GM18502 (cell line): ENCODE results near the gene IFNGR2.

Experiments used
- ATAC-seq: cut with Tn5 transposase; IDR thresholded peaks from one replicate; pipeline ENCODE4 v1.9.1; 2021; ENCODE audit warnings: mild to moderate bottlenecking; ENCODE audit not compliant: unreplicated experiment, poor library complexity

Gene IFNGR2

DNA sequence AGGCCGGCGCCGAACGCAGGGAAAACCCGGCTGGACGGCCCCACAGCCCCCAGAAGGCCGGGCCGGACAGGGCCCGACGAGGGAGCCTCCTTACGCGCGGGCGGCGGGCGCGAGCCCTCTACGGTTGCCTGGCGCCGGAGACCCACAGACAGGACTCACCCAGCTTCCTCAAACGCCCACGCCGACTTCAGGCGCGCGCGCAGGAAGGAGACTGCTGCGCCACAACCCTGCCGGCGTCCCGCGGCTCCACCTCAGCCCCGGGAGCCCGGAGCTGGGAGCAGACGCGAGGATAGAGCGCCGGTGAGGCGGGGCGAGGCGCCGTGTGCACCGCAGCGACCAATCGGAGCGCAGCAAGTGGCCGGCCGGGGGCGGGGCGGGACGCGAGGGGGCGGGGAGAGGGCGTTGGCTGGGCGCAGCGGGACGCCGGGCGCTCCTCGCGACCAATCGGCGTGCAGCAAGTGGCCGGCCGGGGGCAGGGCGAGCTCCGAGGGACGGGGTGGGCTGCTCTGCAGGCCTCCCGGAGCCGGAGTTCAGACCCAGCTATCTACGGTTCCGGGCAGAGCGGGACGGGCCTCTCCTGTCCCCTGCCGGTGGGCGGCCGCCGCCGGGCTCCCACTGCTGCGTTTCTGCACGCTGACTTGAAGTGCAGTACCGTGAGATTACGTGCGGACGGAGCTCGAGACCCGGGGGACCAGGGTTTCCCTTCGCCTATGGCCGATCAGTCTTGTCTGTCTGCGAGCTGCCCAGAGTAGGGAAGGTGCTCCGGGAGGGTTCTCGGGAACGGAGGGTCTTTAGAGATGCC, 76.7 kb downstream of the IFNGR2 start, which contains the start of gene TMEM50B:
Gene TMEM50B, minus strand, starts transcription at position 296 of the 802 bp plus-strand sequence. CDS start 11,089 bp downstream, outside the sequence.
- ATAC-seq: peak; percentile 91

DNA sequence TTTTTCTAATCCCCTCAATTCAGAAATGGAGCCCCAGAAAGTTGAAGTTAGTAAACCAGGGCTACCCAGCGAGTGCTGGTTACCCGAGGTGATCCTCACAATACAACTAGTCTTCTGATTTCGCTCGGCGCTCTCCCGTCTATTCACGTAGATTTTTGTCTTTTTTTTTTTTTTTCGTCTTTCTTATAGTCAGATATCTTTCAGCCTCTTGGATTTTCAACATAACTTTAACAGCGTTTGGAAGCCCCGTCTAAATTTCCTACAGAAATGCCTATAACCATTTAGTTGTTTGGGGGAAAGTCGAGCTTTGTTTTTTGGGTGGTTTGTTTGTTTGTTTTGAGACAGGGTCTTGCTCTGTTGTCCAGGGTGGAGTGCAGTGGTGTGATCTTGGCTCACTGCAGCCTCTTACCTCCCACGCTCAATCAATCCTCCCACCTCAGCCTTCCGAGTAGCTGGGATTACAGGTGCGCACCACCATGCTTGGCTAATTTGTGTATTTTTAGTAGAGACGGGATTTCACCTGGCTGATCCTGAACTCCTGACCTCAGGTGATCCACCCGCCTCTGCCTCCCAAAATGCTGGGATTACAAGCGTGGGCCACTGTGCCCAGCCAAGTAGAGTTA, 77.4 kb downstream of the IFNGR2 start:
- no peak for ATAC-seq

DNA sequence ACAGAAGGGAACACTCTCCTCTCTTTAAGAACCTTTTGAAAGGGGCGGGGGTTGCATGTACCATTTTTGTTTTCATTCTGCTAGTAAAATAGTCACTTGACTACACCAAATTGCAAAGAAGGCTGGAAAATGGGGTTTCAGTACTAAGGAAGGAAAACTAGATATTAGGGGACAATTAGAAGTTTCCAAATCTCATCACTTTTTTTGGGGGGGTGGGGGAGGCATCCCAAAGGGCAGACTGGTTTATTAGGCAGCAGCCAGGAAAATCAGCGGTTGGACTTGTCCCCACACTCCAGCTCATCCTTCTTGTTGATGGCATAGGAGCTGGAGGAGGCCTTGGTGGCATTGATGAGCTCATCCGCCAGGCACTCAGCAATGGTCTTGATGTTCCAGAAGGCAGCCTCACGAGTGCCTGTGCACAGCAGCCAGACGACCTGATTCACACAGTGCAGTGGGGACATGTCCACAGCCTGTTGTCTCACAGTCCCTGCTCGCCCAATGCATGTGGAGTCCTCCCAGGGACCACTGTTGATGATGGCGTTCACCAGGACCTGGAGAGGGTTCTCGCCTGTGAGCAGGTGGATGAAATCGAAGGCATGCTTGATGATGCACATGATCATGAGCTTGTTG, 78.2 kb downstream of the IFNGR2 start:
- ATAC-seq: no peak
